Tibial artery (tissue), 4 donors: Measurements from ENCODE around the gene STEEP1.

Experiments
- DNase-seq, 2 donors: peaks; one replicate each; pipeline ENCODE4 v3.0.0-alpha.2; 2019
- H3K27ac ChIP-seq, 2 donors: fragments of 200-600 bp; sonication (generic) in 1 of 2; 1 replicate in 1 of 2; 2 replicates in 1 of 2; pipeline ENCODE4 v1.5.1; 2018 to 2019; ENCODE audit warnings: mild to moderate bottlenecking in 1 of 2
- H3K27me3 ChIP-seq, 2 donors: fragments of 200-600 bp; sonication (generic) in 1 of 2; one replicate each; pipeline versions ENCODE4 v1.5.1 to v1.6.0; 2016 to 2019
- H3K36me3 ChIP-seq, 3 donors: fragments of 200-600 bp; sonication (generic) in 2 of 3; one replicate each; pipeline ENCODE4 v1.5.1; 2016 to 2019; ENCODE audit warnings: mild to moderate bottlenecking in 2 of 3
- H3K4me1 ChIP-seq, 4 donors: fragments of 200-600 bp; sonication (generic) in 2 of 4; 1 replicate in 3 of 4; 2 replicates in 1 of 4; pipeline ENCODE4 v1.5.1; 2016 to 2019
- H3K4me3 ChIP-seq, 2 donors: fragments of 200-600 bp; sonication (generic) in 1 of 2; 1 replicate in 1 of 2; 2 replicates in 1 of 2; pipeline ENCODE4 v1.5.1; 2018 to 2019; ENCODE audit warnings: mild to moderate bottlenecking in 2 of 2
- H3K9me3 ChIP-seq, 3 donors: fragments of 200-600 bp; sonication (generic) in 1 of 3; one replicate each; pipeline ENCODE4 v1.5.1; 2016 to 2019
- CTCF ChIP-seq, 2 experiments: fragments of 200-600 bp in 1 of 2; fragments of 450-650 bp in 1 of 2; IDR thresholded peaks; one replicate each; pipeline ENCODE4 v1.5.1; 2017 to 2019; ENCODE audit warnings: antibody characterized with exemption in 2 of 2, mild to moderate bottlenecking in 1 of 2, moderate library complexity in 1 of 2
- intact Hi-C: fragments of 100-400 bp; cut with DNase I; formaldehyde crosslinking; loops from one replicate; pipeline ENCODE4 v1.15.0; 2023; ENCODE audit warnings: low total_unique reads

Gene STEEP1

GRCh38 chrX:119574394-119575266 is 9.4 kb upstream of the STEEP1 start, which contains the start of gene UBE2A:
Gene UBE2A (plus strand): TSS chrX:119574563. CDS start chrX:119574712, 149 bp downstream.
- Histone ChIP-seq H3K27me3 (no peaks in the 10 kb centered on the region), H3K4me3 (peak within 1 kb of the TSS; percentile 81 to 84), H3K4me1 (peaks cover 0 to 14% (median 4%) of the 10 kb centered on the region in 4 donors), H3K36me3 (no peaks in the 10 kb centered on the region), H3K27ac (peak within 1 kb of the TSS; percentile 95 to 97), H3K9me3 (no peaks in the 10 kb centered on the region)
- intact Hi-C loops, result loop anchor here (10.0 kb wide), 1 partner anchor 60 kb away; no protein-coding TSS in a partner anchor
- peak; percentile 90 to 93 for DNase-seq
- TF ChIP-seq CTCF (IDR thresholded peaks at IDR 0.05), result peak in 1 of 2 experiments; percentile 34

- Histone ChIP-seq H3K4me1 (peaks cover 0 to 14% (median 4%) of the 10 kb centered on the region in 4 donors), H3K27me3 (no peaks in the 10 kb centered on the region), H3K9me3 (no peaks in the 10 kb centered on the region), H3K27ac (peak overlapping the region; percentile 95 to 97), H3K36me3 (no peaks in the 10 kb centered on the region), H3K4me3 (peak overlapping the region; percentile 81 to 84)
- peak; percentile 36 to 69 for DNase-seq
- TF ChIP-seq CTCF (IDR thresholded peaks at IDR 0.05), result no peak
- intact Hi-C loops, result loop anchor here (10.0 kb wide), 1 partner anchor 59 kb away; no protein-coding TSS in a partner anchor
Observed at GRCh38 chrX:119573840-119574393, 8.7 kb upstream of the STEEP1 start.

GRCh38 chrX:119573222-119573621 is 8.0 kb upstream of the STEEP1 start:
- H3K4me1 ChIP-seq, result peaks cover 0 to 14% (median 4%) of the 10 kb centered on the region in 4 donors
- H3K4me3 ChIP-seq, result peak overlapping the region; percentile 81 to 84
- TF ChIP-seq CTCF (IDR thresholded peaks at IDR 0.05), result no peak
- no peaks in the 10 kb centered on the region for H3K36me3 ChIP-seq
- peak overlapping the region; percentile 95 to 97 for H3K27ac ChIP-seq
- no peak for DNase-seq
- intact Hi-C loops, result loop anchor here (10.0 kb wide), 1 partner anchor 58 kb away; no protein-coding TSS in a partner anchor
- no peaks in the 10 kb centered on the region for H3K9me3 ChIP-seq
- H3K27me3 ChIP-seq, result no peaks in the 10 kb centered on the region

- Histone ChIP-seq H3K4me3 (no peak overlapping the region), H3K4me1 (peaks cover 0 to 7% (median 3%) of the 10 kb centered on the region in 4 donors), H3K27me3 (no peaks in the 10 kb centered on the region), H3K27ac (no peak overlapping the region), H3K9me3 (no peaks in the 10 kb centered on the region), H3K36me3 (no peaks in the 10 kb centered on the region)
- intact Hi-C loops, result loop anchor here (10.0 kb wide), 1 partner anchor 56 kb away; no protein-coding TSS in a partner anchor
- TF ChIP-seq CTCF (IDR thresholded peaks at IDR 0.05), result no peak
- no peak for DNase-seq
Observed at GRCh38 chrX:119570351-119570835, 5.2 kb upstream of the STEEP1 start.

- H3K27me3 ChIP-seq, result no peaks in the 10 kb centered on the region
- TF ChIP-seq CTCF (IDR thresholded peaks at IDR 0.05), result no peak
- no peak overlapping the region for H3K4me3 ChIP-seq
- intact Hi-C loops, result no loop called here
- H3K4me1 ChIP-seq, result no peaks in the 10 kb centered on the region
- H3K36me3 ChIP-seq, result peaks cover 0 to 6% (median 0%) of the 10 kb centered on the region in 3 donors
- H3K9me3 ChIP-seq, result no peaks in the 10 kb centered on the region
- no peak overlapping the region for H3K27ac ChIP-seq
- DNase-seq, result no peak
Observed at GRCh38 chrX:119552508-119552907, 12.7 kb downstream of the STEEP1 start.
